VCaP (cell line): ENCODE measurements around the gene HEBP2.
A peak's percentile ranks its signal among the peaks of the same experiment; 100 is the strongest.

Experiments
- H3K27ac ChIP-seq: fragments of 450-650 bp; 2 replicates; pipeline ENCODE4 v1.5.1; 2017
- CTCF ChIP-seq: fragments of 450-650 bp; conservative IDR thresholded peaks from 2 replicates; pipeline ENCODE4 v1.5.1; 2017; ENCODE audit warnings: mild to moderate bottlenecking, moderate library complexity

The HEBP2 gene

GRCh38 chr6:138400326-138400725, 3.7 kb upstream of the HEBP2 start:
- peak overlapping the region; percentile 96 for H3K27ac ChIP-seq
- no peak for TF ChIP-seq CTCF

DNA sequence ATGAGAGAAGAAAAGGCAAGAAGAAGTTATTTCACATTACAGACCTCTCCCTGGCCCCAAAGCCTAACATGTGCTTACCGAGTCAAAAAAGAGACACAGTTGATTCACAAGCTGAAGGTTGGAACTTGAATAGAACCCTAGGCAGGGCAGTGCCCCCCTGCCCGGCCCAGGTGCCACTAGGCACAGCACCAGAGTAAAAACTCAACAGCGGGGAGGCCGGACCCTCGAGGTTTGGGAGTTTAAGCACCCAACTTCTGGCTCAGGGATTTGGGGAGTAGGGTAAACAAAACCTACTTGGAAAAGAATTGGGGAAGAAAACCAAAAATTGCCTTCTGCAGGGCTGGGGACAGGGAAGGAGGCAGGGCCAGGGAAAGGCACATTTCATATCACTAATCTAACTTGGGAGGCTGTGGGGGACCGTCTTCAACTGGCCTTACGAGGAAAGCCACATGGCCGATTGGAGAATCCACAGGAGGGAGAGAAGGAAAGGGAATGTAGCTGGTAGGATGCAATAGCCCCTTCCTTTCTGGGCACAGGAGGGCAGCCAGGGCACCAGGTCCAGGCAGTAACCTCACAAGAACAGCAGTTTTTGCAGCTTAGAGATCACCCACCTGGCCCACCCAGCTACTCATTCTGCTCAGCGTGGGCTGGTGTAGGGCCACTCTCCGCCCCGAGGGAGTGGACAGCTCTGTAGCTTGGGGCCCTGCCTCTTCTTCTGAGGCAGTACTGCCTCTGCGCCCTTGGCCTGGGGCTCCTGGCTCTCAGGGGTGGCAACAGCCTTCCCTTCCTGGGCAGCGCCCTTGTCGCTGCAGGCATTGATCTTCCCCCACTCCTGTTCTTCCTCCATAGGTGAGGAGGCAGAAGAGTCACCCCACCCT, 1.8 kb upstream of the HEBP2 start:
- TF ChIP-seq CTCF, result no peak
- peak overlapping the region; percentile 96 for H3K27ac ChIP-seq

- no peak for TF ChIP-seq CTCF
- H3K27ac ChIP-seq, result peak overlapping the region; percentile 96; the same call in 1 of the 2 replicates
Observed at GRCh38 chr6:138402838-138403187, 1.2 kb upstream of the HEBP2 start.

DNA sequence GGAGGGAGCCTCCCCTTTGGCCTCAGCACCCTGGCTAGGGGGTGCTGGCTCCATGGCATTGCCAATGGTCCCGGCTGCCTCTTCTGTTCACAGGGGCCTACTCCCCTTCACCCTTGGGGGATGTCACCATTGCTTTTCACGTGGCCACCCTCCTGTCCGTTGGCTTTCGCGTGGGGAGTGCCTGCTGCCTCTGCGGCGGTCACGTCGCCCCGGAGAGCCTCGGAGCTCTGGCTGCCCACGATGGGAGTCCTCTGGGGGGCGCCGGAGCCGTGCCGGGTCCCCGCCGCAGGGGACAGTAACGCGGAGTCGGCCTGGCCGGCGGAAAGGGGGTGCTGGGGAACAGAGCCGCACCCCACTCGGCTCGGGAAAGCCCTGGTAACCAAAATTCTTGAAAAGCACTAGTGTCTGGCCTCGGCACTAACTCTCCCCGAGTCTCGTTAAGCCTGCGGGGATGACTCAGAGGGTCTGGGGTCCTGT, 661 bp upstream of the HEBP2 start:
- TF ChIP-seq CTCF, result no peak
- peak overlapping the region; percentile 96 for H3K27ac ChIP-seq

DNA sequence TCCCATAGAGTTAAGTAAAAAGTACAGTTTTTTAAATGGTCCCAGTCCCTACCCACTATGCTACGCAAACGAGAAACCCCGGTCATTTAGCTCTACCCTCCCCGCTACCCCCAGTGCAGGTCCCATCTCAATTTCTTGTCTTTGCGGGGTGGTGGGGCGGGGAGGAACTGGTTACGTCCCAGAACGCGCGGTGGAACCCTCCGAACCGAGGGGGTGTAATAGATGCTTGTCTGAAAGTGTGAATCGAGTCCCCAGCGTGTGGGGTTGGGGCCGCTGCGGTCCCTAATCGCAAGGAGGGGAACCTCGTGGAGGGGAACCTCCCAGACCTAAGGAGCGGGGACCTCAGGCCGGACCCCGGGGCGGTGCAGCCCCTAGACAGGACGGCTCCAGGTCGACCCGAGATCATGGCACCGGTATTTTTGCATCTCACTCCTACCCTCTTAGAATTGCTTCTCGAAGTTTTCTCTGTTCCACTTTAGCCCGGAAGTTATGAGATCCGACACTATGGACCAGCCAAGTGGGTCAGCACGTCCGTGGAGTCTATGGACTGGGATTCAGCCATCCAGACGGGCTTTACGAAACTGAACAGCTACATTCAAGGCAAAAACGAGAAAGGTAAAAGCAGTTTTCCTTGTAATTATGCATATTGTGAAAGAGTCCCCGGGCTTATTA, 779 bp downstream of the HEBP2 start:
- H3K27ac ChIP-seq, result peak overlapping the region; percentile 96
- no peak for TF ChIP-seq CTCF

DNA sequence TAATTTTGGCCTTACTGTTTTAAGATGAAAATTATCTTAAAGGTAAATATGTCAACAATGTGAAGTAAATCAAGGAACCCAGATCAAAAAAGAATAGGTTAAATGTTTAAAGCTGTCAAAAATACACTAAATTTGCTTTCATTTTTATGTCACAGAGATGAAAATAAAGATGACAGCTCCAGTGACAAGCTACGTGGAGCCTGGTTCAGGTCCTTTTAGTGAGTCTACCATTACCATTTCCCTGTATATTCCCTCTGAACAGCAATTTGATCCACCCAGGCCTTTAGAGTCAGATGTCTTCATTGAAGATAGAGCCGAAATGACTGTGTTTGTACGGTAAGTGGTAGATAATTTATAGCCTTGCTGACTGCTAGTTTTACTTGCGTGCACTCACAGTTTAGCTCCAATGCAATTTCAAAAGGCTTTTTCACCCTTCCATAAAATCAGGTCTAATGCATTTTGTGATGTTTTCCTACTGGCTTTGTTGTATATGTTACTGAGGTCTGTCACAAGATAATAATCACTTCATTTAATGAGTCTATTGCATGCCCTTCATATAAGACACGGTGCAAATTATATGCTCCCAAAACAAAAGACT, 1.9 kb downstream of the HEBP2 start:
- H3K27ac ChIP-seq, result peak overlapping the region; percentile 96
- TF ChIP-seq CTCF, result no peak

GRCh38 chr6:138406443-138406842, 2.4 kb downstream of the HEBP2 start:
- H3K27ac ChIP-seq, result peak overlapping the region; percentile 96
- TF ChIP-seq CTCF, result peak; percentile 59
